Peyer's patch (tissue), 4 donors: ENCODE data around the gene PABPC5. TPM values are rescaled to one million over a fixed set of nuclear protein-coding genes. Genes with fewer than 3 reads are reported as not detected.

ENCODE experiments used
- DNase-seq, 3 donors: peaks; one replicate each; pipeline ENCODE4 v3.0.0-alpha.2; 2017 to 2019
- H3K27ac ChIP-seq, 4 donors: fragments of 200-600 bp; sonication (generic); one replicate each; pipeline ENCODE4 v1.5.1; 2016 to 2019
- H3K27me3 ChIP-seq, 2 donors: fragments of 200-600 bp; sonication (generic); one replicate each; pipeline ENCODE4 v1.5.1; 2019
- H3K36me3 ChIP-seq, 3 donors: fragments of 200-600 bp; sonication (generic); one replicate each; pipeline ENCODE4 v1.5.1; 2016 to 2019
- H3K4me1 ChIP-seq, 4 donors: fragments of 200-600 bp; sonication (generic); one replicate each; pipeline ENCODE4 v1.5.1; 2016 to 2019
- H3K4me3 ChIP-seq, 4 donors: fragments of 200-600 bp; sonication (generic); 1 replicate in 3 of 4; 2 replicates in 1 of 4; pipeline ENCODE4 v1.5.1; 2016 to 2019; ENCODE audit warnings: mild to moderate bottlenecking in 1 of 4
- H3K9me3 ChIP-seq, 4 donors: fragments of 200-600 bp; sonication (generic); one replicate each; pipeline ENCODE4 v1.5.1; 2016 to 2019; ENCODE audit warnings: mild to moderate bottlenecking in 1 of 4
- CTCF ChIP-seq, 6 experiments: fragments of 450-650 bp in 4 of 6; fragments of 200-600 bp in 2 of 6; sonication (generic) in 1 of 6; IDR thresholded peaks; one replicate each; pipeline ENCODE4 v1.5.1; 2017 to 2019; ENCODE audit warnings: antibody characterized with exemption in 6 of 6, mild to moderate bottlenecking in 3 of 6, moderate library complexity in 1 of 6
- POLR2A ChIP-seq, 2 donors: fragments of 450-650 bp; IDR thresholded peaks; one replicate each; pipeline ENCODE4 v1.5.1; 2017; ENCODE audit warnings: antibody characterized with exemption in 2 of 2, mild to moderate bottlenecking in 2 of 2, moderate library complexity in 2 of 2
- small RNA-seq, 2 donors: library from RNA; depleted of rRNA; stranded (forward); fragments of <200 nt; gene quantifications; one replicate each; pipeline ENCODE3, GENCODE V24; 2016
- total RNA-seq, 4 donors: library from RNA; depleted of rRNA; stranded (reverse); fragments of >200 nt; gene quantifications; one replicate each; pipeline ENCODE4 v1.1.0, GENCODE V29; 2016

PABPC5 gene
- 1 to 10 TPM in 2 of 4 donors, under 1 TPM in 1, not detected in 1; 0.35 to 1.1 (median 1.1) TPM for total RNA-seq

GRCh38 chrX:91434351-91435168 is at the start of gene PABPC5:
Gene PABPC5, plus strand, starts transcription at chrX:91434839. Its CDS starts 739 bp downstream, at chrX:91435578.
- H3K27me3 ChIP-seq = no peaks in the 10 kb centered on the region
- H3K36me3 ChIP-seq = no peaks in the 10 kb centered on the region
- H3K4me3 ChIP-seq = peak within 1 kb of the TSS in 3 of 4 donors; percentile 7 to 42 (median 34)
- peak; percentile 23 to 65 (median 47) for DNase-seq
- H3K4me1 ChIP-seq = no peaks in the 10 kb centered on the region
- TF ChIP-seq CTCF (IDR thresholded peaks at IDR 0.05) (no peak), POLR2A (IDR thresholded peaks at IDR 0.05) (no peak)
- H3K27ac ChIP-seq = peak within 1 kb of the TSS in 3 of 4 donors; percentile 27 to 78 (median 59)
- no peaks in the 10 kb centered on the region for H3K9me3 ChIP-seq

- Histone ChIP-seq H3K4me3 (no peak overlapping the region), H3K27me3 (no peaks in the 10 kb centered on the region), H3K4me1 (no peaks in the 10 kb centered on the region), H3K27ac (no peak overlapping the region), H3K9me3 (no peaks in the 10 kb centered on the region), H3K36me3 (no peaks in the 10 kb centered on the region)
- TF ChIP-seq POLR2A (IDR thresholded peaks at IDR 0.05) = no peak
- TF ChIP-seq CTCF (IDR thresholded peaks at IDR 0.05) = no peak
- no peak for DNase-seq
Observed at GRCh38 chrX:91389026-91389425, 45.6 kb upstream of the PABPC5 start.

GRCh38 chrX:91414713-91415112 is 19.9 kb upstream of the PABPC5 start:
- Histone ChIP-seq H3K27me3 (no peaks in the 10 kb centered on the region), H3K9me3 (no peaks in the 10 kb centered on the region), H3K4me1 (no peaks in the 10 kb centered on the region), H3K27ac (no peak overlapping the region), H3K36me3 (no peaks in the 10 kb centered on the region), H3K4me3 (no peak overlapping the region)
- no peak for DNase-seq
- peak in 1 of 6 experiments; percentile 8 for TF ChIP-seq CTCF (IDR thresholded peaks at IDR 0.05)
- TF ChIP-seq POLR2A (IDR thresholded peaks at IDR 0.05) = no peak

GRCh38 chrX:91435395-91435794 is 756 bp downstream of the PABPC5 start:
- Histone ChIP-seq H3K4me3 (peak overlapping the region in 2 of 4 donors; percentile 34 to 42), H3K36me3 (no peaks in the 10 kb centered on the region), H3K9me3 (no peaks in the 10 kb centered on the region), H3K27ac (peak overlapping the region in 3 of 4 donors; percentile 27 to 78 (median 59)), H3K4me1 (no peaks in the 10 kb centered on the region), H3K27me3 (no peaks in the 10 kb centered on the region)
- no peak for DNase-seq
- TF ChIP-seq CTCF (IDR thresholded peaks at IDR 0.05) (no peak), POLR2A (IDR thresholded peaks at IDR 0.05) (no peak)

Small RNA genes within 50 kb of the gene (small RNA-seq; reads per million reads assigned to genes)
- gene AL662874.1 = 0 reads per million in 2 donors
